ENCODE data around the gene ZNF805. TPM values are rescaled to one million over a fixed set of nuclear protein-coding genes. Genes with fewer than 3 reads are reported as not detected.

ZNF805 gene
- total and polyA plus RNA-seq, 2 of the 13 experiments (the other 11 are each of a cell fraction or from before 2014, with no cell fraction given): 5.1 to 12.8 TPM

- TF ChIP-seq ZBTB42 (CRISPR knock-in tag; IDR thresholded peaks at IDR 0.05) (peak; percentile 45; the same call in 1 of the 2 replicates), CENPBD1 (CRISPR knock-in tag; IDR thresholded peaks at IDR 0.05; ENCODE audit: borderline replicate concordance, low read depth) (no peak), EHMT2 (IDR thresholded peaks at IDR 0.05; ENCODE audit: borderline replicate concordance, low read depth, low read length) (no peak; the same call in 1 of the 2 replicates), KDM2A (CRISPR knock-in tag; IDR thresholded peaks at IDR 0.05; ENCODE audit: borderline replicate concordance, low read depth) (0 out of 2 replicates have a peak, but pooled peaks have one; percentile 63), TFDP1 (CRISPR knock-in tag; IDR thresholded peaks at IDR 0.05; ENCODE audit: borderline replicate concordance) (peak; percentile 57; the same call in 1 of the 2 replicates), RARA (CRISPR knock-in tag; IDR thresholded peaks at IDR 0.05) (no peak), NFIB (CRISPR knock-in tag; IDR thresholded peaks at IDR 0.05; ENCODE audit: borderline replicate concordance) (no peak), HMGXB4 (CRISPR knock-in tag; IDR thresholded peaks at IDR 0.05; ENCODE audit: borderline replicate concordance in 1 of 2, low read depth in 1 of 2) (peak; percentile 60 to 65; a peak in 3 of 4 replicates), TOE1 (CRISPR knock-in tag; IDR thresholded peaks at IDR 0.05) (no peak), ZBTB3 (CRISPR knock-in tag; IDR thresholded peaks at IDR 0.05; ENCODE audit: borderline replicate concordance, low read depth) (no peak), MAZ (IDR thresholded peaks at IDR 0.05; ENCODE audit: borderline replicate concordance, low read depth, low read length) (0 out of 2 replicates have a peak, but pooled peaks have one; percentile 47), MAZ (CRISPR knock-in tag; IDR thresholded peaks at IDR 0.05; ENCODE audit: low read depth) (peak; percentile 66; the same call in 1 of the 2 replicates), PLSCR1 (CRISPR knock-in tag; IDR thresholded peaks at IDR 0.05; ENCODE audit: borderline replicate concordance) (peak; percentile 23; the same call in 1 of the 2 replicates), CREB1 (IDR thresholded peaks at IDR 0.05) (peak; percentile 100), CREB1 (CRISPR knock-in tag; IDR thresholded peaks at IDR 0.05) (peak; percentile 97), HOXD1 (CRISPR knock-in tag; IDR thresholded peaks at IDR 0.05) (0 out of 2 replicates have a peak, but pooled peaks have one; percentile 34), NCOA1 (CRISPR knock-in tag; IDR thresholded peaks at IDR 0.05) (0 out of 2 replicates have a peak, but pooled peaks have one; percentile 43), STAG1 (CRISPR knock-in tag; IDR thresholded peaks at IDR 0.05) (no peak), ZNF337 (CRISPR knock-in tag; IDR thresholded peaks at IDR 0.05; ENCODE audit: borderline replicate concordance, low read depth) (no peak), MAFK (conservative IDR thresholded peaks at IDR 0.05 in 1 of 2, IDR thresholded peaks at IDR 0.05 in 1 of 2; ENCODE audit: low read length in 2 of 2) (0 out of 4 replicates have a peak, but pooled peaks of 1 of the 2 experiments have one; percentile 2), NR2C2 (CRISPR knock-in tag; IDR thresholded peaks at IDR 0.05; ENCODE audit: borderline replicate concordance) (peak; percentile 81), ATF1 (CRISPR knock-in tag; IDR thresholded peaks at IDR 0.05) (peak; percentile 98), ZKSCAN5 (CRISPR knock-in tag; IDR thresholded peaks at IDR 0.05) (peak; percentile 59; the same call in 1 of the 2 replicates), ZNF629 (CRISPR knock-in tag; conservative IDR thresholded peaks at IDR 0.05) (peak; percentile 80)
Measured at GRCh38 chr19:57280165-57280961, 39.9 kb downstream of the ZNF805 start, which contains the start of gene ZNF460 (continued).

Data from HepG2 (cell line).